H9 (cell line): ENCODE measurements around the gene LAMB1. TPM values are rescaled to one million over a fixed set of nuclear protein-coding genes. Genes with fewer than 3 reads are reported as not detected.

Source experiments
- DNase-seq: peaks from one replicate; pipeline ENCODE4 v3.0.0-alpha.2; 2017
- H2AFZ ChIP-seq: one replicate; pipeline ENCODE4 v1.6.1; 2013; ENCODE audit warnings: mild to moderate bottlenecking, low read length, control low read depth, moderate library complexity
- H2AK5ac ChIP-seq: 2 replicates; pipeline ENCODE4 v1.6.1; 2013; ENCODE audit warnings: low read length, control low read depth, mixed read lengths; ENCODE audit not compliant: insufficient read length
- H2BK120ac ChIP-seq: one replicate; pipeline ENCODE4 v1.6.1; 2013; ENCODE audit warnings: low read depth, mild to moderate bottlenecking, low read length, control low read depth, inconsistent platforms; ENCODE audit not compliant: poor library complexity, severe bottlenecking
- H2BK12ac ChIP-seq: 2 replicates; pipeline ENCODE4 v1.6.1; 2013; ENCODE audit warnings: low read length, control low read depth, mixed read lengths, low read depth; ENCODE audit not compliant: insufficient read length
- H2BK15ac ChIP-seq: 2 replicates; pipeline ENCODE4 v1.6.1; 2013; ENCODE audit warnings: low read depth, low read length, control low read depth
- H2BK20ac ChIP-seq: one replicate; pipeline ENCODE4 v1.6.1; 2013; ENCODE audit warnings: low read depth, mild to moderate bottlenecking, low read length, control low read depth, inconsistent platforms; ENCODE audit not compliant: poor library complexity, severe bottlenecking
- H2BK5ac ChIP-seq: 2 replicates; pipeline ENCODE4 v1.6.1; 2013; ENCODE audit warnings: low read length, control low read depth, mixed read lengths; ENCODE audit not compliant: insufficient read length
- H3K14ac ChIP-seq: 2 replicates; pipeline ENCODE4 v1.6.1; 2013; ENCODE audit warnings: low read length, control low read depth; ENCODE audit not compliant: insufficient read depth
- H3K18ac ChIP-seq: 2 replicates; pipeline ENCODE4 v1.6.1; 2013; ENCODE audit warnings: low read depth, mild to moderate bottlenecking, mixed read lengths, low read length, control low read depth; ENCODE audit not compliant: insufficient read length
- H3K23ac ChIP-seq: 2 replicates; pipeline ENCODE4 v1.6.1; 2013; ENCODE audit warnings: low read length, control low read depth, mixed read lengths, low read depth; ENCODE audit not compliant: insufficient read length
- H3K23me2 ChIP-seq: 2 replicates; pipeline ENCODE4 v1.6.1; 2013; ENCODE audit warnings: low read depth, mild to moderate bottlenecking, mixed read lengths, low read length, control low read depth; ENCODE audit not compliant: insufficient read length, poor library complexity, severe bottlenecking
- H3K27ac ChIP-seq: 2 replicates; pipeline ENCODE4 v1.5.1; 2013; ENCODE audit warnings: low read length, control low read depth, mixed read lengths, low read depth; ENCODE audit not compliant: insufficient read length
- H3K27me3 ChIP-seq: 2 replicates; pipeline ENCODE4 v1.6.1; 2013; ENCODE audit warnings: low read length, control low read depth, inconsistent platforms; ENCODE audit not compliant: insufficient read depth
- H3K4ac ChIP-seq: 2 replicates; pipeline ENCODE4 v1.6.1; 2013; ENCODE audit warnings: low read depth, mild to moderate bottlenecking, control low read depth, inconsistent platforms, low read length, moderate library complexity
- H3K4me1 ChIP-seq: 2 replicates; pipeline ENCODE4 v1.6.1; 2013; ENCODE audit warnings: low read length, control low read depth, inconsistent platforms; ENCODE audit not compliant: insufficient read depth
- H3K4me2 ChIP-seq: 2 replicates; pipeline ENCODE4 v1.6.1; 2013; ENCODE audit warnings: low read length, control low read depth, mixed read lengths; ENCODE audit not compliant: insufficient read length, insufficient read depth
- H3K56ac ChIP-seq: 2 replicates; pipeline ENCODE4 v1.6.1; 2013; ENCODE audit warnings: low read depth, mild to moderate bottlenecking, mixed read lengths, low read length, control low read depth; ENCODE audit not compliant: insufficient read length
- H3K79me1 ChIP-seq: 2 replicates; pipeline ENCODE4 v1.6.1; 2013; ENCODE audit warnings: low read depth, mild to moderate bottlenecking, moderate library complexity, low read length, control low read depth, inconsistent platforms; ENCODE audit not compliant: insufficient read depth, poor library complexity, severe bottlenecking
- H3K79me2 ChIP-seq: 2 replicates; pipeline ENCODE4 v1.6.1; 2013; ENCODE audit warnings: low read length, control low read depth, inconsistent platforms; ENCODE audit not compliant: insufficient read depth
- H3K9ac ChIP-seq: 2 replicates; pipeline ENCODE4 v1.6.1; 2013; ENCODE audit warnings: low read length, control low read depth, mixed read lengths; ENCODE audit not compliant: insufficient read length; ENCODE audit errors: extremely low read depth
- H3K9me3 ChIP-seq: one replicate; pipeline ENCODE4 v1.6.1; 2013; ENCODE audit warnings: low read depth, low read length, inconsistent platforms; ENCODE audit not compliant: control insufficient read depth
- H3T11ph ChIP-seq: one replicate; pipeline ENCODE4 v1.6.1; 2013; ENCODE audit warnings: mild to moderate bottlenecking, low read length, control low read depth, inconsistent platforms
- H4K20me1 ChIP-seq: one replicate; pipeline ENCODE4 v1.6.1; 2013; ENCODE audit not compliant: control insufficient read depth, insufficient read length, insufficient read depth
- H4K5ac ChIP-seq: 2 replicates; pipeline ENCODE4 v1.6.1; 2013; ENCODE audit warnings: low read depth, mild to moderate bottlenecking, mixed read lengths, low read length, control low read depth; ENCODE audit not compliant: insufficient read length
- H4K8ac ChIP-seq: replicated peaks from 2 replicates; pipeline ENCODE4 v1.6.1; 2013; ENCODE audit warnings: low read length, control low read depth, mixed read lengths, low read depth; ENCODE audit not compliant: insufficient read length
- H4K91ac ChIP-seq: 2 replicates; pipeline ENCODE4 v1.6.1; 2013; ENCODE audit warnings: low read depth, mild to moderate bottlenecking, moderate library complexity, mixed read lengths, low read length, control low read depth; ENCODE audit not compliant: insufficient read length
- H3K27ac Mint-ChIP-seq, 3 experiments: 2 replicates in 2 of 3; 3 replicates in 1 of 3; pipeline ENCODE4 v1.8.0; 2020 to 2021; ENCODE audit warnings: mixed read lengths in 3 of 3, mild to moderate bottlenecking in 1 of 3, moderate library complexity in 1 of 3
- H3K27me3 Mint-ChIP-seq: 2 replicates; pipeline ENCODE4 v1.8.0; 2021; ENCODE audit warnings: low read depth, mild to moderate bottlenecking, moderate library complexity, mixed read lengths
- H3K36me3 Mint-ChIP-seq, 3 experiments: 2 replicates in 2 of 3; 3 replicates in 1 of 3; pipeline ENCODE4 v1.8.0; 2020 to 2021; ENCODE audit warnings: low read depth in 3 of 3, mixed read lengths in 3 of 3; ENCODE audit not compliant: insufficient read depth in 1 of 3
- H3K4me1 Mint-ChIP-seq, 2 experiments: 2 replicates each; pipeline ENCODE4 v1.8.0; 2020; ENCODE audit warnings: mixed read lengths in 2 of 2
- H3K4me3 Mint-ChIP-seq, 2 experiments: 2 replicates in 1 of 2; 3 replicates in 1 of 2; pipeline ENCODE4 v1.8.0; 2020 to 2021; ENCODE audit warnings: mild to moderate bottlenecking in 2 of 2, mixed read lengths in 2 of 2, moderate library complexity in 1 of 2
- H3K9me3 Mint-ChIP-seq, 2 experiments: 2 replicates in 1 of 2; 3 replicates in 1 of 2; pipeline ENCODE4 v1.8.0; 2020; ENCODE audit warnings: mild to moderate bottlenecking in 2 of 2, mixed read lengths in 2 of 2, moderate library complexity in 1 of 2
- CTCF ChIP-seq: fragments of 200-600 bp; sonication (generic); conservative IDR thresholded peaks from 3 replicates; pipeline ENCODE4 v1.8.0; 2021; ENCODE audit warnings: antibody characterized with exemption, mild to moderate bottlenecking
- WGBS: extraction: QIAGEN DNeasy Blood & Tissue Kit; methylation state at CpG from one replicate; pipeline ENCODE4 v1.1.7; 2013; ENCODE audit warnings: missing lambda C conversion rate, low lambda C conversion rate, mixed read lengths; ENCODE audit not compliant: insufficient read length; ENCODE audit errors: extremely low coverage; 5-methylcytosine and 5-hydroxymethylcytosine counted together
- total RNA-seq: library from RNA; stranded (reverse); gene quantifications from 2 replicates; pipeline ENCODE4 v1.2.1, GENCODE V29; 2021

LAMB1 gene
- total RNA-seq, 1 experiment from 2014 or later = 75.8 TPM

- Histone ChIP-seq H4K91ac (no peak overlapping the region), H2BK12ac (no peak overlapping the region), H3K4me1 (peaks cover 9% of the 10 kb centered on the region; the same call in 1 of the 2 replicates), H2BK120ac (no peak overlapping the region), H4K5ac (no peak overlapping the region), H4K20me1 (no peaks in the 10 kb centered on the region), H3K14ac (no peak overlapping the region), H3K23me2 (no peaks in the 10 kb centered on the region), H3K4me2 (no peak overlapping the region), H4K8ac (no peak overlapping the region), H3K27ac (no peak overlapping the region), H3T11ph (no peak overlapping the region), H2AK5ac (no peak overlapping the region), H3K23ac (no peak overlapping the region), H3K56ac (no peak overlapping the region), H2BK20ac (no peak overlapping the region), H2BK15ac (no peak overlapping the region), H3K79me1 (no peaks in the 10 kb centered on the region), H3K79me2 (no peaks in the 10 kb centered on the region), H3K18ac (no peak overlapping the region), H3K9ac (no peak overlapping the region), H3K9me3 (no peaks in the 10 kb centered on the region), H2BK5ac (no peak overlapping the region), H3K4ac (no peak overlapping the region), H2AFZ (no peak overlapping the region), H3K27me3 (no peaks in the 10 kb centered on the region)
- H3K9me3 Mint-ChIP-seq = no peaks in the 10 kb centered on the region
- peaks cover 21 to 72% (median 53%) of the 10 kb centered on the region in 3 experiments; a peak in 6 of 7 replicates for H3K36me3 Mint-ChIP-seq
- no peaks in the 10 kb centered on the region for H3K27me3 Mint-ChIP-seq
- H3K4me1 Mint-ChIP-seq = peaks cover 29 to 33% of the 10 kb centered on the region in 2 experiments
- H3K4me3 Mint-ChIP-seq = no peak overlapping the region
- H3K27ac Mint-ChIP-seq = peak overlapping the region in 1 of 3 experiments; percentile 55; a peak in 1 of 7 replicates
- no CpG with 5 or more reads among the region's 1 CpG for WGBS
- no peak for DNase-seq
- no peak for TF ChIP-seq CTCF
Measured at GRCh38 chr7:107976620-107977019, 26.3 kb downstream of the LAMB1 start.
